Vagina (tissue), 2 donors: ENCODE data around the gene TRIM52.

ENCODE experiments used
- CTCF ChIP-seq, 3 experiments: fragments of 450-650 bp in 2 of 3; fragments of 200-600 bp in 1 of 3; sonication (generic) in 1 of 3; IDR thresholded peaks; one replicate each; pipeline ENCODE4 v1.5.1; 2017 to 2019; ENCODE audit warnings: antibody characterized with exemption in 3 of 3, mild to moderate bottlenecking in 2 of 3, moderate library complexity in 2 of 3
- POLR2A ChIP-seq, 2 donors: fragments of 450-650 bp; IDR thresholded peaks; one replicate each; pipeline ENCODE4 v1.6.1; 2017; ENCODE audit warnings: antibody characterized with exemption in 2 of 2, mild to moderate bottlenecking in 2 of 2, moderate library complexity in 2 of 2

- TF ChIP-seq CTCF (IDR thresholded peaks at IDR 0.05) (no peak), POLR2A (IDR thresholded peaks at IDR 0.05) (no peak)
Measured at GRCh38 chr5:181205761-181206649, 54.9 kb downstream of the TRIM52 start.
